Suprapubic skin (tissue), 4 donors: ENCODE measurements around the gene PNLDC1. TPM values are rescaled to one million over a fixed set of nuclear protein-coding genes. Genes with fewer than 3 reads are reported as not detected.

Source experiments
- DNase-seq, 2 donors: peaks; one replicate each; pipeline ENCODE4 v3.0.0-alpha.2; 2019; ENCODE audit warnings: low spot score in 2 of 2
- H3K27ac ChIP-seq: fragments of 200-600 bp; sonication (generic); one replicate; pipeline ENCODE4 v1.5.1; 2019
- H3K27me3 ChIP-seq: fragments of 200-600 bp; sonication (generic); one replicate; pipeline ENCODE4 v1.5.1; 2019
- H3K36me3 ChIP-seq: fragments of 200-600 bp; sonication (generic); one replicate; pipeline ENCODE4 v1.5.1; 2019
- H3K4me1 ChIP-seq: fragments of 200-600 bp; sonication (generic); one replicate; pipeline ENCODE4 v1.5.1; 2019
- H3K4me3 ChIP-seq: fragments of 200-600 bp; sonication (generic); one replicate; pipeline ENCODE4 v1.5.1; 2019; ENCODE audit warnings: mild to moderate bottlenecking
- H3K9me3 ChIP-seq: fragments of 200-600 bp; sonication (generic); one replicate; pipeline ENCODE4 v1.5.1; 2019
- EP300 ChIP-seq: sonication (generic); formaldehyde crosslinking; IDR thresholded peaks from one replicate; pipeline ENCODE4 v1.6.1; 2017; ENCODE audit warnings: antibody characterized with exemption
- POLR2A ChIP-seq, 2 donors: fragments of 450-650 bp; IDR thresholded peaks; one replicate each; pipeline ENCODE4 v1.6.1; 2017; ENCODE audit warnings: antibody characterized with exemption in 2 of 2, mild to moderate bottlenecking in 2 of 2, moderate library complexity in 2 of 2
- POLR2AphosphoS5 ChIP-seq, 3 donors: sonication (generic); formaldehyde crosslinking; IDR thresholded peaks; one replicate each; pipeline ENCODE4 v1.6.1; 2017; ENCODE audit warnings: antibody characterized with exemption in 3 of 3
- WGBS: methylation state at CpG from one replicate; pipeline ENCODE4 v1.1.5; 2018; 5-methylcytosine and 5-hydroxymethylcytosine counted together
- total RNA-seq, 4 donors: library from RNA; depleted of rRNA; stranded (reverse); fragments of >200 nt; gene quantifications; one replicate each; pipeline ENCODE4 v1.1.0, GENCODE V29; 2016
- TF ChIP-seq, protein P1 (sequence below), 2 donors: fragments of 200-600 bp in 1 of 2; fragments of 450-650 bp in 1 of 2; sonication (generic) in 1 of 2; IDR thresholded peaks; one replicate each; pipeline ENCODE4 v1.5.1; 2016 to 2019; ENCODE audit warnings: antibody characterized with exemption in 2 of 2, mild to moderate bottlenecking in 1 of 2, moderate library complexity in 1 of 2

PNLDC1 gene
- total RNA-seq, 4 donors from 2014 or later, result 1.1 to 4.4 (median 2.9) TPM

DNA sequence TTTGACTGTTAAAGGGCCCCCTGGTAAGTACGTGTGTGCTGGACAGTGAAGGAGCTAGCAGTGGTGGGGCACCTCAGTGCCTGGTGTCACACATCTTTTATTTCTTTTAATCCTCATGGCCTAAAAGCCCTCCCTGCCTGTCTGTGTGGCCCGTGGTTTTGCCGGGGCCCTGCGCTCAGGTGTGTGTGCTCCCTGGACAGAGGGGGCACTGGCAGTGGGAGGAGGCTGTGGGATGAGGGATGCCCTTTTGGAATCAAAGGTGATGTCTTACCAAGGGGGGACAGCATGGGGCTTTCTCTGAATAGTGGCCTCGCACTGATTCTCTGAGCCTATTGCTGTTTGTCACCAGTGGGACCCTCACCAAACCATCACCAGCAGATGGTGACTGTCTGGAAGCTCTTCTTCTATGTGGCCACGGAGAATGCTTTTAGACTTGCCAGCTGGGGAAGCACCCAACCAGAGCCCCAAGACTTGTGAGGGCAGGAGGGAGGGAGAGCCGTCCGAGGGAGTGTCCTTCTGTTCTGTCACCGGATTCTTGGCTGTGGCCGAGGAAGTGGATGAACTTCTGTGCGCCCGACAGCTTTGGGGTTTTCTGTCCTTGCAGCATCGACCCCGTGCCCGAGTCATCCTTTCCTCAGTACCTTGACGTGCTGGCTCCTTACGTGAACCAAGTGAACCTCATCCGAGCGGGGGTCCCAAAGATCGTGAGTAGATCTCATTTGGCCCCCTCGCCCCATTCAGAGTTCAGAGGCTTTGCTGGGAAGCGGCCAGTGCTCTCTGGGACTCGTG lies 18.1 kb downstream of the PNLDC1 start:
- 92% methylated on average over 23 of the region's 23 CpGs for WGBS
- Histone ChIP-seq H3K27ac (no peak overlapping the region), H3K4me1 (no peaks in the 10 kb centered on the region), H3K4me3 (no peak overlapping the region), H3K27me3 (no peaks in the 10 kb centered on the region), H3K9me3 (no peaks in the 10 kb centered on the region), H3K36me3 (no peaks in the 10 kb centered on the region)
- DNase-seq, result peak in 1 of 2 donors; percentile 66
- TF ChIP-seq POLR2AphosphoS5 (IDR thresholded peaks at IDR 0.05), result no peak
- no peak for TF ChIP-seq EP300
- TF ChIP-seq, protein P1, sequence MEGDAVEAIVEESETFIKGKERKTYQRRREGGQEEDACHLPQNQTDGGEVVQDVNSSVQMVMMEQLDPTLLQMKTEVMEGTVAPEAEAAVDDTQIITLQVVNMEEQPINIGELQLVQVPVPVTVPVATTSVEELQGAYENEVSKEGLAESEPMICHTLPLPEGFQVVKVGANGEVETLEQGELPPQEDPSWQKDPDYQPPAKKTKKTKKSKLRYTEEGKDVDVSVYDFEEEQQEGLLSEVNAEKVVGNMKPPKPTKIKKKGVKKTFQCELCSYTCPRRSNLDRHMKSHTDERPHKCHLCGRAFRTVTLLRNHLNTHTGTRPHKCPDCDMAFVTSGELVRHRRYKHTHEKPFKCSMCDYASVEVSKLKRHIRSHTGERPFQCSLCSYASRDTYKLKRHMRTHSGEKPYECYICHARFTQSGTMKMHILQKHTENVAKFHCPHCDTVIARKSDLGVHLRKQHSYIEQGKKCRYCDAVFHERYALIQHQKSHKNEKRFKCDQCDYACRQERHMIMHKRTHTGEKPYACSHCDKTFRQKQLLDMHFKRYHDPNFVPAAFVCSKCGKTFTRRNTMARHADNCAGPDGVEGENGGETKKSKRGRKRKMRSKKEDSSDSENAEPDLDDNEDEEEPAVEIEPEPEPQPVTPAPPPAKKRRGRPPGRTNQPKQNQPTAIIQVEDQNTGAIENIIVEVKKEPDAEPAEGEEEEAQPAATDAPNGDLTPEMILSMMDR (IDR thresholded peaks at IDR 0.05), result no peak
- TF ChIP-seq POLR2A (IDR thresholded peaks at IDR 0.05), result no peak

DNA sequence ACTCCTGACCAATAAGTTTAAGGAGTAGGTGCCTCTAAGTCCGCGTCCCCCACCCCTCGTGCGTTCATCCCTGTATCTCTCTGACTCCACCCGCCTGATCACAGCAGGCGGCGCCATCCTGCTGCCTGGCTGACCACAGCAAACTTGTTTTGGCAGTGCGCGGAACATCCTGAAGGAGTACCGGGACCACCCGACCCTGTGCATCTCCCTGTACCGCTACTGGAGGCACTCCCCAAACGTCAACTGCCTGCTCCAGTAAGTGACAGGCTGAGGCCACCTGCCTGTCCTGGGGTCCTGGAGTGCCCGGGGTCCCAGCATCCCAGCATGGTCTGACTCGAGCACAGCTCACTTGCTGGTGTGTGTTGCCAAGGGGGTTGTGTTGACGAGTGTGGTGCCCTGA lies 19.0 kb downstream of the PNLDC1 start:
- peak in 1 of 2 donors; percentile 74 for DNase-seq
- Histone ChIP-seq H3K4me1 (no peaks in the 10 kb centered on the region), H3K27ac (no peak overlapping the region), H3K4me3 (no peak overlapping the region), H3K36me3 (no peaks in the 10 kb centered on the region), H3K9me3 (no peaks in the 10 kb centered on the region), H3K27me3 (no peaks in the 10 kb centered on the region)
- TF ChIP-seq POLR2AphosphoS5 (IDR thresholded peaks at IDR 0.05) (no peak), POLR2A (IDR thresholded peaks at IDR 0.05) (no peak), EP300 (no peak)
- TF ChIP-seq, protein P1 (IDR thresholded peaks at IDR 0.05), result no peak
- WGBS, result 96% methylated on average over 14 of the region's 16 CpGs

DNA sequence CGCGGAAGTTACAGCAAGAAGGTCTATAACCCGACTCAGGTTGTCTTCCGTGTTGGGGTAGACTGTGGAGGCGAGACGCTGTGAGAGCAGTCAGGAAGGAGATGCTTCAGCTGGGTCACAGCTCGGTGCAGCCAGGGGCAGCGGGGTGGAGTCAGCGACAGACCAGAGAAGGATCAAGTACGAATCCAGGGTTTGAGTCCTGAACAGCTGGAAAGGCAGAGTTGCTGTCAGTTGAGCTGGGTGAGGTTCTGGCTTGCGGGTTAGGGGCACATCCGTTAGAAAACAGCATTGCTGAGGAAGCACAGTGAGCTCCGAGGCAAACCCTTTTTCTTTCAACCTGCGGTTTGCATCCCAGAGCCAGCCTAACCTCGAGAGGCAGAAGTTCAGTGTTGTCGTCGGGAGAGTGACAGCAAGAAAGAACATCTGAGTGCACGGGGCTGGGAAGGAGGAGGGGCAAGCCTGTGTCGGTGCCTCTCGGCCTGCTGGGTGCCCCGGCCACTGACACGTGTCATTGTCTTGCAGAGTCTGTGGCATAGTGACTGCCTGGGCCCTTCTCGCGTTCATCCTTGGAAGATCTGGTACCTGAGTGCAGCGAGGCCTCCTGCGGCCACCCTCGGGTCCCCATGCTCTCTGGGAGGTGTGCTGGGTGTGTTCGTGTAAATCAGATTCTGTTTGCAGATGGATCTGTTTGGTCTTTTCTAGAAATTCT lies 20.0 kb downstream of the PNLDC1 start:
- no peaks in the 10 kb centered on the region for H3K4me1 ChIP-seq
- DNase-seq, result peak in 1 of 2 donors; percentile 66
- H3K4me3 ChIP-seq, result no peak overlapping the region
- no peaks in the 10 kb centered on the region for H3K9me3 ChIP-seq
- H3K36me3 ChIP-seq, result no peaks in the 10 kb centered on the region
- TF ChIP-seq, protein P1 (IDR thresholded peaks at IDR 0.05), result no peak
- TF ChIP-seq EP300 (no peak), POLR2A (IDR thresholded peaks at IDR 0.05) (no peak), POLR2AphosphoS5 (IDR thresholded peaks at IDR 0.05) (no peak)
- no peaks in the 10 kb centered on the region for H3K27me3 ChIP-seq
- no peak overlapping the region for H3K27ac ChIP-seq
- 62% methylated on average over 28 of the region's 28 CpGs for WGBS

DNA sequence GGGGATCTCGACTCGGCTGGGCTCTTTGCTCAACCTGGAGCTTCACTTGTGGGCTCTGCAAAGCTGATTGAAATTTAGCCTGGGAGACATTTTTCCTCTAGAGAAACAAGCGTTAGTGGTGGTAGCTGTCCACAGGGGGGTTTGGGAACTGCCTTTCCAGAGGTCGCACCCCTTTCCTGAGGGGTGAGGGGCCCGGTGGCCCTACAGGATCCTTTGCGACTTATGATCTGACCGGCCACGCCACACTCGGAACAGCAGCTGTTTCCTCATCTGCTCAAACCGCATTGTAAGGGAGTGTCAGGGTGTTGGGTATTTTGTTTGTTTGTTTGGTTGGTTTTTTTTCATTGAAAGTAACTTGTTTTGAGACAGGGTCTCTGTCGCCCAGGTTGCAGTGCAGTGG lies 21.0 kb downstream of the PNLDC1 start:
- TF ChIP-seq EP300 (no peak), POLR2AphosphoS5 (IDR thresholded peaks at IDR 0.05) (no peak), POLR2A (IDR thresholded peaks at IDR 0.05) (no peak)
- TF ChIP-seq, protein P1 (IDR thresholded peaks at IDR 0.05), result no peak
- H3K36me3 ChIP-seq, result no peaks in the 10 kb centered on the region
- H3K4me1 ChIP-seq, result no peaks in the 10 kb centered on the region
- H3K27me3 ChIP-seq, result no peaks in the 10 kb centered on the region
- no peaks in the 10 kb centered on the region for H3K9me3 ChIP-seq
- H3K4me3 ChIP-seq, result no peak overlapping the region
- WGBS, result 80% methylated on average over 11 of the region's 11 CpGs
- no peak overlapping the region for H3K27ac ChIP-seq
- DNase-seq, result peak in 1 of 2 donors; percentile 35

DNA sequence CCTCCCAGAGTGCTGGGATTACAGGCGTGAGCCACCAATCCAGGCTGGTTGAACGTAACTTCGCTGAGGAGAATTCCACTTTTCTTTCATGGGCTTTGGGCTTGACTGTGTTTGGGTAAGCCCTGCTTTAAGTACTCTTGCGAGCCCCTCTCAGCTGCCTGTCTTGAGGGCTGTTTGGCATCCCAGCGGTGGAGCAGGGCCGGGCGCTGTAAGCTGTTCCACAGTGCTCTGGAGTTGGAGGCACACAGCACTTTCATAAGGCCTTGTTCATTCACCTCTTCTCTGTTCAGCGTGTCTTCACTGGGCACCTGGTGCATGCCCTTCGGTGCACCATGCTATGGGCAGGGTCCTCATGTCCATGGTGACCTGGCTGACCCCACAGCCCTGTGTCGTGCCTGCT lies 21.6 kb downstream of the PNLDC1 start:
- Histone ChIP-seq H3K4me1 (no peaks in the 10 kb centered on the region), H3K27me3 (no peaks in the 10 kb centered on the region), H3K9me3 (no peaks in the 10 kb centered on the region), H3K4me3 (no peak overlapping the region), H3K27ac (no peak overlapping the region), H3K36me3 (no peaks in the 10 kb centered on the region)
- DNase-seq, result peak in 1 of 2 donors; percentile 26
- TF ChIP-seq EP300 (no peak), POLR2AphosphoS5 (IDR thresholded peaks at IDR 0.05) (no peak), POLR2A (IDR thresholded peaks at IDR 0.05) (no peak)
- TF ChIP-seq, protein P1 (IDR thresholded peaks at IDR 0.05), result no peak
- WGBS, result 91% methylated on average over 9 of the region's 10 CpGs
